ENCODE data around the gene BLOC1S6.

- TF ChIP-seq CTCF (conservative IDR thresholded peaks at IDR 0.05; ENCODE audit: low read depth, low read length) (no peak), EZH2 (IDR thresholded peaks at IDR 0.05; ENCODE audit: low read length, unreplicated experiment) (no peak), EZH2phosphoT487 (IDR thresholded peaks at IDR 0.05; ENCODE audit: borderline replicate concordance, low read length) (no peak)
Observed at GRCh38 chr15:45551676-45552075, 35.5 kb upstream of the BLOC1S6 start.

All from PC-3 (cell line).